ENCODE measurements around the gene KRT14.
"Not testable (repeated sequence)": the region's sequence is repeated elsewhere in the genome, so short reads cannot be mapped to it uniquely, and the experiment has no call there.

The KRT14 gene

DNA sequence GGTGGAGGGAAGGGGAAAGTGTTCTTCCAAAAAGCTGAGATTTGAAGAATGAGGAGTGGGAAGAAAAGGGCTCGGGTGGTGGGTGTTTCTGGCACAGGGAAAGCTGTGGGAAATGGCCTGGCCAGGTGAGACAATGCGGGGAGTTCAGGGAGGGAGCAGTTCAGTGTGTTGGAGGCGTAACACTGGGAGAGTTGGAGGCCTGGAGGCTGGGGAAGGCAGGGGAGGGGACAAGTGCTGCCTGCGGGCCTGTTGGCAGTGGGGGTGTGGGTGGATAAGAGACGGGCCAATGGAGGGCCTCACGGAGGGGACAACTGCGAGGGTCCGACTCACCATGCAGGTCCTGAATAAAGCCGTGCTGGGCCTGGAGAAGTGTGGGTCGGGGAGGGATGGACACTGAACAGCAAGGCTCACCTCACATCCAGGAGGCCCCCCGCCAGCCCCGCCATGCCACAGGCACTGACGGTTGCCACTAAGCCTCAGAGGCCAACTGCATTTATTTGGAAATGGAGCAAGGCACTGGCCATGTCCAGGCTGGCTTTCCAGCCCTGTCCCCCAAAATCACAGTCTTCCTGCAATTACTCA is 40.8 kb downstream of the KRT14 start:
- DNase-seq: no peak

DNA sequence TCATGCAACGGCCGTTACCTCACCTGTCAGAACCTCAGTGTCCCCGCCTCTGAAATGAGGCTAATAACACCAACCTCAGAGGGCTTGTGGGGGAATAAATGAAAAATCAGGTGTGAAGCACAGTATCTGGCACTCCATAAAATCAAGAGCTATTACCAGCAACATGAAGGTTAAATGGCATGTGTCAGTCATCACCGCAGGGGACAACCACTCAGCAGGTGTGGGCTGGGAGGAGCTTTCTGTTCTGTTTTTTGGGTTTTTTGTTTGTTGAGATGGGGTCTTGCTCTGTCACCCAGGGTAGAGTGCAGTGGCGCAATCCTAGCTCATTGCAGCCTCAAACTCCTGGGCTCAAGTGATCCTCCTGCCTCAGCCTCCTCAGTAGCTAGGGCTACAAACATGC is 41.8 kb downstream of the KRT14 start:
- no peak for DNase-seq

DNA sequence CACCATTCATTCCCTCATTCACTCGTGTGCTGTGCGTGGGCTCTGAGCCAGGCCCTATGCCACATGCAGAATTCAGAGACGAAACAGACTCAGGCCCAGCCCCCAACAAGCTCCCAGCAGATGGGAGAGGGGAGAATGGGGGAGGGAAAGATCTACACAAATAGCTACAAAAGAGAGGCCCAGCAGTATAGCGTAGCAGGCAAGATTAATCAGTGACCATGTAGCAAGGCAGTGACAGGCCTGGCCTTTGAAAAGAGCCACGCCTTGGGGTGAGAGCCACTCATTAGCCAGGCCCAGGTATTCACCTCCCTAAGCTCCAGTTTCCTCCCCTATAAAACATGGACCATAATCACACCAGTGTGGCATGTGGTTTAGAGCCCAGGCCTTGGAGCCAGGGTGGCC is 42.2 kb downstream of the KRT14 start:
- no peak for DNase-seq

- not testable (repeated sequence) for DNase-seq
Observed at GRCh38 chr17:41542786-41543185, 43.9 kb downstream of the KRT14 start.

DNA sequence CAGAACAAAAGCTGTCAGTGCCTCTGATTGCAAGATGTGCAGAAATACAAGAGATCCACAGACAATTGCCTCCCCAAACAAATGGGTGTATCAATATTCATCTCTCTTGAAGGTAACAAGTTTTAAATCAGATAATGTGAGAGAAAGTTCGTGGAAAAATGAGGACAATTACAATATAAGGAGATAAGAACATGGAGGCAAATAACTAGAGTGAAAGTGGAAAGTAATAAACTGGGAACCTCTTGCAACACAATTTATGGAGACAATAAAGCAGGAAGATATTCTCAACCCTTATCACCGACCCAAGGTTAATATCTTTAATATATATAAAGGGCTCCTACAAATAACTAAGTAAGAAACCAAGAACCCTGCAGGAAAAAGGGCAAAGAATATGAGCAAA is 44.3 kb downstream of the KRT14 start:
- no peak for DNase-seq

GRCh38 chr17:41540921-41541625 is 45.6 kb downstream of the KRT14 start:
- DNase-seq: no peak

DNA sequence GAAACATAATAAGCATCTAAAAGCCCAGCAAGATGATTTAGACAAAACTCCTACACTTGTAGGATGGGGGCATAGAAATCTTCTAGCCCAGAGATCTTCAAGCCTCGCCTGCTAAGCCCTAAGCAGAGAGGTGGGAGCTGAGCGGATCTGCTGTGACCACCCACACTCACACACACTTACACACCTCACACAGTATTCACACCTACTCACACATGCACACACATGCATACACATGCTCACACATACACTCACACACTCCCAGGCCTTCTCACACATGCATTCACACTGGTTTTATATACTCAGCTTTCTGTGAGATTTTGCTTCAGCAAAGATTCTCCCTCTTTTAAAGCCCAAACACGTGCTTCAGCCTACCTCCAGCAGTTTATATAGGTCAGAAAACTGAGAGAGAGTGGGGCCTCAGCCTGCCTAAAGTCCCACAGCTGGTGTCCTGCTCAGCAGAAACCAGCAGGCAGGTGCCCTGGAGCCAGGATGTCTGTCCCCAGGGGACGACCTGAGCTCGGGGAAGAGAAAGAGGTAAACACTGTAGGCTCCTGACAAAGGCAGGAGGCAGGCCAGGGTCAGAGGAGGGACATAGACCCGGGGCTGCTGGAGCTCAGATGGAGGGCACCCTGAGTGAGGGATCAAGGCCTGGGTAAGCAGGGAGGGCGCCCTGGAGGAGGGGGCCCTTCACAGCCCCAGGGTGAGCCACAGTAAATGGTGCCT is 46.6 kb downstream of the KRT14 start:
- DNase-seq: no peak

- no peak for DNase-seq
Observed at GRCh38 chr17:41539071-41539492, 47.6 kb downstream of the KRT14 start.

DNA sequence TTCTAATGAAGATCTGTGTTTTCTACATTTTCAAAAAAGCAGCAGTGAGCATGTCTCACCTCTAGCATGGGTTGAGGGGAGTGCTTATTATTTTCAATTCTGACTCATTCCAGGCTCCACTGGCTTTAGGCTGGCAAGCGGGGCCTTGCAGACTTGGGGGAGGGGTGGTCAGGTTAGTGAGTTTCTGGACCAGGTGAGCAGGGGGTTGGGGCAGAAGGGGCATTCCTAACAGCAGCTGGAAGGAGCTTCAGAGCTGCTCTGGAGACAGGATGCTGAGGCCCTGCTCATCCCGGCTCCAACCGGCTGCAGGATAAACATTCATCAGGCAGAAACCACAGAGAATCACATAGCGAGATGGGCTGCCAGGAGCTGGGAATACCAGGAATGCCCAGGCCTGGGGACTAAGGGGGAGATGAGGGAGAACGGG is 48.1 kb downstream of the KRT14 start:
- no peak for DNase-seq

DNA sequence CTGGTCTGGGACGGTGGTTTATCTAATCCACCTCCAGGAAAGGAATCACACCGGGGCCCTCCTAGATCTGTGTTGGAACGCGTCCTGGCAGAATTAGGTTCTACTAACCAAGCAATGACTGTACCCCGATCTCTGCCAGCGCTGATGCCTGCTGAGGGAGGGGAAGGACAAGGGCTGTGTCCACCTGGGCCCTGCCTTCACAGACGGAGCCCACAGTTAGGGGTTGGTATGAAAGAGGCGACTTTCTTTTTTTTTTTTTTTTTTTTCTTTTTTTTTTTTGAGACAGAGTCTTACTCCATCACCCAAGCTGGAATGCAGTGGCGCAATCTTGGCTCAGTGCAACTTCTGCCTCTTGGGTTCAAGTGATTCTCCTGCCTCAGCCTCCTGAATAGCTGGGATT is 48.7 kb downstream of the KRT14 start:
- no peak for DNase-seq

DNA sequence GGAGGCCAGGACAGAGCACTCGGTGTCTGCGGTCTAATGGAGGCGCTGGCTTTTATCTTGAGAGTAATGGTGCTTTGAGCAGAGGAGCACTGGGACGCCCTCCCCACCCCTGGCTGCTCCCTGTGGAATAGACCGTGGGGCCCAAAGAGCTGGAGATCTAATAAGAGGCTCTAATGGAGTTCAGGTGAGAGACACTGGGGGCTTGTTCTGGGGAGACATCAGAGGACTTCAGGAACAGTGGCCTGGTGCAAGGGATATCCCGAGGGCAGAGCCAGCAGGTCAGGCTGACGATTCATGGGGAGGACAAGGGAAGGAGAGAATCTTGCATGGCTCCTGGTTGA is 49.1 kb downstream of the KRT14 start:
- no peak for DNase-seq

- no peak for DNase-seq
Observed at GRCh38 chr17:41536741-41537613, 49.7 kb downstream of the KRT14 start.

DNA sequence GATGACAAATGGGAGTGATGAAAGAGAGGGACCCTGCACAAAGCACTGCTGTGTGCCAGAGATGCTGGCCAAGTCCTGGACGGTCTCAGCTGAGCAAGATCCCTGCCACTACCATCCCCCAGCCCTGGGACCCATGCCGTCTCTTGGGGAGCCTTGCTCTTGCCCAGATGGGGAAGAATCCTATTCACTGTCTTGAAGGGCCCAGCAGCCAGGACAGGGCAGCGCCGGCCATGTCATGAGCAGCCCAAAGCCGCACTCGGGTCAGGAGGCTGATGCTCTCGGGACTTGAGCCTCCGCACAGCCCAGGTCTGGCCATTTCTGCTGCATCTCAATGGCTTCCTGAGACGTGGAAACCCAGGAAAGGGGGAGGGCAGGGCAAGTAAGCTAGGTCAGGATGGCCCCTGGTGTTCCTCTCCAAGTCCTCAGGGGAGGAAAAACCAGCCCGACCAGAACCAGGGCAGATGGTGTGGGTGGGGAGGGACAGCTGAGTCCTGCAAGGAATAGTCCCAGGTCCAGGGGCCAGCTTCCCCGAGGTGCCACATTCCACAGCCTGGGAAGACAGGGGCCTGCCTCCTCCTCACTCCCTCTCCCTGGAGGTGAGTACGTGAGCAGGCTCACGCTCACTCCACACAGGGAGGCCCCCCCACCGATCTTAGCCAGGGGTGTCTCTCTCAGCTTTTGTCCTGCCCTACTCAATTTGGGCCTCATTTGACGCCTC is 50.8 kb downstream of the KRT14 start:
- no peak for DNase-seq

- DNase-seq: no peak
Observed at GRCh38 chr17:41534899-41535546, 51.7 kb downstream of the KRT14 start.

GRCh38 chr17:41533613-41534012 is 53.1 kb downstream of the KRT14 start:
- no peak for DNase-seq

GRCh38 chr17:41532947-41533570 is 53.6 kb downstream of the KRT14 start:
- no peak for DNase-seq

Measured in activated CD4-positive, alpha-beta T cell treated with anti-CD3 and anti-CD28 coated beads, Interleukin-2, amount 50 U/mL, for 48 hours (primary cell).